GM19035 (cell line): ENCODE data around the gene ECD.

ENCODE experiments used
- ATAC-seq: cut with Tn5 transposase; IDR thresholded peaks from one replicate; pipeline ENCODE4 v1.9.1; 2021; ENCODE audit not compliant: unreplicated experiment

Gene ECD

DNA sequence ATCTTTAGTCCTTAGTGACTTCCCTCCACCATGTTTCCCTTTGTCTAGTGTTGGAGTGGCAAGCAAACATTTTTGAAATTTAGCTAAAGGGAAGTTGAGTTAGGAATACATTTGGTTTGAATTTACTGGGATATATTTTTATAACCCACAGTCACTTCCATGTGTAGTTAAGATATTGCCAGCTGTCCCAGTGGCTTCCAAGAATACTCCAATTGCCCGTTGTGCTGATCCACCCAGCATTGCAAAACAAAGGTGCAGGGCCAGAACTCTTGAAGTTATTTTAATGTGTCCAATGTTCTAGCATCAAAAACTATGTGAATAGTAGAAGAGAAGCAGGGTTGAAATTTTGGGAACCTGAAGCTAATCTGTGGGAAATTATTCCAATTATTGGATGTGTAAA, 68.7 kb downstream of the ECD start:
- no peak for ATAC-seq

GRCh38 chr10:73097305-73097670, 70.5 kb downstream of the ECD start:
- no peak for ATAC-seq

- ATAC-seq, result peak; percentile 87
Measured at GRCh38 chr10:73096449-73097304, 71.1 kb downstream of the ECD start, which contains the start of gene P4HA1. Gene P4HA1, minus strand, starts transcription at chr10:73096866. Its CDS starts 21,983 bp downstream, at chr10:73074883.

GRCh38 chr10:73096041-73096448, 71.8 kb downstream of the ECD start:
- ATAC-seq, result peak; percentile 31

DNA sequence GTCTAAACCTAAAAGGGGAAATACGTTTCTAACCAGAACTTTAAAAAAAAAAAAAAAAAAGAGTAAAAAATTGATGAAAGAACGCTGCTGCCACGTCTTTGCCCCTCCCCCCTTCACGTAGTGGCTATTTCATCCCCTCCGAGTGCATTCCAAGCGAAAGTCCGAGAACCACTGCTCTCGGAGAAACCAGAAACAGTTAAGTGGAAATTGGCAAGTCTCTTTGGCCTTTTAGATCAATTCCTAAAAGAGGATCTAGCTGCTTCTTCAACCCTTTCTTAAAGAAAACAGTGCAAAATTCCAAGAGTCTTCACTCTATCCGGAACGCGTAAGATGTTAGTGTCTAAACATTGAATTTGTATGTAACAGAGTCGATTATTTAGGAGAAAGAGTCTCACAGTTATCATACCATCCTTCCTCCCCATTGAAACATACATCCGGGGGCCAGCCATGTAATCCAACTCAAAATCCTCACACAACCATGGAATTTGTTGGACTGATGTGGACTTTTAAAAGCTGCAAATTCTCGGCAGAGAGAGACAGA, 72.3 kb downstream of the ECD start:
- ATAC-seq, result no peak

DNA sequence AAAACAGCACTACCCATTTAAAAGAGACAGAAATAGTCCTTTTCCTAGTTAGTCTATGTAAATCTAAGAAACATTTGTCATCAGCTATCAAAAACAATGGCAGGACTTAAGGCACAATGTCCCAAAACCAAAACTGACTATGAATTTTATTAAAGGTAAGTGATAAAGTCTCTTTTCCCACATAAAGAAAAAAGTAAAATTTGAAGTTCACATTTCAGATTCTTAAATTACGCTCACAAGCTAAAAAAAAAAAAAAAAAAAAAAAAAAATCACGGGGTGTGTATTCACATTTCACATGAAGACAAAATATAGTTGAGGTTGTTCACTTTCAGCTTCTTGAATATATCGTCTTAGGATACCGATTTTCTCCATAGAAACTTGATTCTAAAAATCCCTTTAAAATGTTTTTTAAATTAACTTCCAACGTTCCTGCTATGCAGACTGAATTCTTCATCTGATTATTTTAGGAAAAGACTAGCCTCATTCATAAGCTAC, 72.8 kb downstream of the ECD start:
- ATAC-seq, result no peak

DNA sequence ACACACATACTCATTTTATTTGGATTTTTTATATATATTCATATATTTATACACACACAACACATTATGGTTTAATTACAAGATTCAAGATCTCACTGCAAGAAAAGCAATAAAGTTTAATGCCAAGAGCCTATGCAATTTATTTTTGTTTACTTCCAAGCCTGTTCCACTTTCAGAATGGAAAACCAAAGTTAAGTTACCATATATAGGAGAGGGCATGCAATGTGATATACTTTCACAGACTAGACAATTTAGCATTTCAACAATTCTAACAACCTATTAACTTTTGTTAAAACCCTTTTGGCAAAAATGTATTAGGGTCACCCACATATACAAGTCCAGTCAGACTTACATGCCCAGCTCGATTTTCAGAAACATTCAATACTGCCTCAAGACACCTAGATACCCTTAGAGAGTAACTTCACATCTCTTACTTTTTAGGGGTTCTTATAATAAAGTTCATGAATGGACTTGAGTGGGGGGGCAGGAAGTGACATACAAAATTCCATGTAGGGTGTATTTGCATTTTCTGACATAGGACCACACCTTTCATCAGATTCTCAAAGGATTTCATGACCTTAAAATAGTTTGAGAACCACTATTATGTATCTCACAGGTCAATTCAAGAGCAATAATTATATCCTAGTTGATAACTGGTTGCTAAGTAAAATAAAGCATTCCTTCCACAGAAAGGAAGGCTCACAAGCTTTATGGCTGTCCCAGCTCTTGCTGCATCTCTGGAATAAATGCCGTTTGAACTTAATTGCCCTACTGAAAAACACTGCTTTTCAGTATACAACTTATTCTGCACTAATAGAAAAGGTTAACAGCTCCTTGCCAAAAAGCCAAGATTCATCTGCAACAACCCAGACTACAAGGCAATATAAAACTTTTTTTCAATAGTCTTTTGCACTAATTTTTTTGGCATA, 73.6 kb downstream of the ECD start:
- ATAC-seq, result no peak

DNA sequence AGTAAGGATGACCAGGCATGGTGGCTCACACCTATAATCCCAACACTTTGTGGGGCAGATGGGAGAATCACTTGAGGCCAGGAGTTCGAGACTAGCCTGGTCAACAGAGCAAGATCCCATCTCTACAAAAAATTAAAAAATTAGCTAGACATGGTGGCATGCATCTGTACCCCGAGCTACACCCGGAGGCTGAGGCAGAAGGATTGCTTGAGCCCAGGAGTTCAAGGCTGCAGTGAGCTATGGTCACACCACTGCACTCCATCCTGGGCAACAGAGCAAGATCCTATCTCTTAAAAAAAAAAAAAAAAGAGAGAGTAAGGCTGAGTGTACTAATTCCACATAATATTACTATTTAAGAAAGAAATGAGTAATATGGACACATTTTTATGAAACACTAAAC, 75.0 kb downstream of the ECD start:
- no peak for ATAC-seq

GRCh38 chr10:73088304-73088703, 79.5 kb downstream of the ECD start:
- ATAC-seq, result peak; percentile 47

DNA sequence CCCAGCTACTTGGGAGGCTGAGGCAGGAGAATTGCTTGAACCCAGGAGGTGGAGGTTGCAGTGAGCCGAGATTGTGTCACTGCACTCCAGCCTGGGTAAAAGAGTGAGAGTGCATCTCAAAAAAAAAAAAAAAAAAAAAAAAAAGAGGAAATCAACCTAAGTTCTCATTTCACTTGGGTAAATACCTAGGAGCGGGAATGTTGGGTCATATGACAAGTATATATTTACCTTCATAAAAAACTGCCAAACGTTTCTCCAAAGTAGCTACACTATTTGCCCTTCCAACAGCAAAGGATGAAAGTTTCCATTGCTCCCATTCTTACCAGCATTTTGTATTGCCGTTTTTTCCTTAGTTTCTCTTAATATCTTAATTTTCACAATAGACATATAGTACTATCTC, 81.0 kb downstream of the ECD start:
- ATAC-seq, result no peak

GRCh38 chr10:73084209-73084608, 83.6 kb downstream of the ECD start:
- ATAC-seq, result no peak
